DMS153 (cell line): Measurements from ENCODE around the gene TP53RK.
"Not testable (repeated sequence)": the region's sequence is repeated elsewhere in the genome, so short reads cannot be mapped to it uniquely, and the experiment has no call there.

Source experiments
- DNase-seq: peaks from one replicate; lab custom pipeline; 2025; lab: John Stamatoyannopoulos, UW

Gene TP53RK

DNA sequence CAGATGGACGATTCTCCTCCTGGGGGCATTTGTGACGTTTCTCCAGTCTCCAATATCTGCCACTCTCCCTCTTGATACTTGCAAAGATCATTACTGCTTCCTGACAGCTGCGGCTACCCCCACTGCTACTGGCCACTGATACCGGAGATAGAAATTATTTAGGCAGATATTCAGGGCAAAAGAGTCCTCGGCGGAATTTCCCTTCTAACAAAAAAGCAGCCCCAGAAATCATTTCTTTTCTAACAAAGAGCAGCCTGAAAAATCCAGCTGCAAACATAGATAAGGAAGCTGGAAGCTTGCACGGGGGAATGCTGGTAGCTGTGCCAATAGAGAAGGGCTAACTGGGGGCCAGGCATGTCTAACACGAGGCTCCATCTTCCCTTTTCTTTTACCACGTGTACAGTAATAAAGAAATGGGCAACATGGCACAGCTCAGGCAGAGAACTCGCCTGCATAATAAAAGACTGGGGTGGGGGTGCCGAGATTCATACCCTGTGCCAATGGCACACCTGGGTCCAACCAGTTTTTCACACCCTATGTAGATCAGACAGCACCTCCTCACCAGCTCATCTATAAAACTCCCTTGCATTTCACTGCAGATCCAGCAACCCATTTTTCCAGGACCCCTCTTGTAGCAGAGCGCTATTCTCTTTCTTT is 6.1 kb downstream of the TP53RK start:
- no peak for DNase-seq

DNA sequence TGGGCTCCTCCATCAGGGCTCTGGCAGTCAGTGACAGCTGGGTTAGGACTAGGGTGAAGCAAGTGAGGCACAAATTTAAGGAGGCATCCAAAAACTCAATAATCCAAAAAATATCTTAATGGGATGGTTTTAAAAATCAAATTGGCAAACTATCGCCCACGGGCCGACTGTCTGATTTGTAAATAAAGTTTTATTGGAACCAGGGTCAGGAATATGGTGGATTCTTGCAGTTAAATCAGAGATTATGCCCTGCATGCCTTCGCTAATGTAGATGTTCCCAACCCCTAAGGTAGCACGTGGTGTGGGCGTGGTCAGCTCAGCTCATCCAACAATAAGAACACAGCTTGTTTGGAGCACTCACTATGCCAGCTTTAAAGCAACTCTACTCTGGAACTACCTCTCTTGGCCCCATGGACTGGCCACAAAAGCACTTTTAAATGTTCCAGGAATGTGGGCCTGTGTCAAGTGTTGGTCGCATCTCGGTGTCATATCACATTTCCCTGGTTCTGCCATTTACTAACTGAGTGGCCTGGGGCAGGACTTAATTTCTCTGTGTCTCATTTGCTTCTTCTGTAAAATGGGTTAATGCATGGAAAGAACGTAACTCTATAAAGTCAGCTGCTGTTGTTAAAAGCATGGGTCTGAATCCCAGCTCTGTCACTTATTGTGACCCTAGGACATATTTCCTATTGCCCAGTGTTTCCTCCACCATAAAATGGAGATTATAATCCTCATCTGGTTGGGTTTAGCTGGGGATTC is 7.0 kb downstream of the TP53RK start:
- no peak for DNase-seq

DNA sequence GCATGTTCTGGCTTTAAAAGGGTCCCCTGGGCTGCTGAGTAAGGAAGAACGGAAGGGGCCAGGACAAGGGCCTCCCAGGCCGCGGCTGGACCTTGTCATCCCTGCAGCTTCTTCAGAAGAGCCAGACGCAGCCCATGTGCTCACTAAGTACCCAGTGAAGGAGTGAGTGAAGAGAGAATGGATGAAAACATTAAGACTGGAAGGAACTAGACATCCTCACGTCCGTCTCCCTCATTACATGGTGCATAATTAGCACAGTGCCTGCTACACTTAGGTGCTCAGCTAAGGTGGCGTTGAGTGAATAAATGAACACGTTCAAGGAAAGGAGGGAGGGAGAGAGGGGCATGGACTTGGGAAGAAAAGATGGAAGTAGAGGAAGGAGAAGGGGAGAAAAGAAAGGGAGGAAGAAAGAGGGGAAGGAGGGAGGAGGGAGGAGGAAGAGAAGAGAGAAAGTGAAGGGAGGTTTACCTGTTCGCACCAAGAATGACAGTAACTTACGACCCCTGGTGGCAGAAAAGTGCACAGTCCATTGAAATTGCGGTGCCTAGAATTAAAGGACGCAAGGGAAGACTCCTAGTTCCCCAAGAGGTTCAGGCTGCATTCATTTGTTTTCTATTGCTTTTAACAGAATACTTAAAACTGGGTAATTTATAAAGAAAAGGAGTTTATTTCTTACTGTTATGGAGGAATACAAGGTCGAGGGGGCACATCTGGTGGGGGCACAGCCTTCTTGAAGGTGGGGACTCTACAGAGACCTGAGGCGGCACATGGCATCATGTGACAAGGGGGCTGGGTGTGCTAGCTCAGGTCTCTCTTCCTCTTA is 8.0 kb downstream of the TP53RK start:
- no peak for DNase-seq

DNA sequence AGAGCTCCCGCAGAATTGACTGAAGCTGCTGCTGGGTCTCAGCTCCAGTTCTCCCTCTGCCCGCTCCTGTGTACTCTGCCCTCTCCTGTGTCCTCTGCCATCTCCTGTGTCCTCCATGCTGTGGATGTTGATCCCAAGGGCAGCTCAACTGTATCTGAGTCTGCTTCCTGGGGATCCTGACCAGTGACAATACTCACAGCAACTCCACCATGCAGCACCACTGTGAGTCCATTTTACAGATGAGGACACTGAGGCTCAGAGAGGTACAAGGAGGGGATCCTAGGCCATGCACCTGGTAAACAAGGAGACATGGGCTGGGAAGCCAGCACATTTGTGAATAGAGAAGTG is 8.6 kb downstream of the TP53RK start:
- DNase-seq = no peak

DNA sequence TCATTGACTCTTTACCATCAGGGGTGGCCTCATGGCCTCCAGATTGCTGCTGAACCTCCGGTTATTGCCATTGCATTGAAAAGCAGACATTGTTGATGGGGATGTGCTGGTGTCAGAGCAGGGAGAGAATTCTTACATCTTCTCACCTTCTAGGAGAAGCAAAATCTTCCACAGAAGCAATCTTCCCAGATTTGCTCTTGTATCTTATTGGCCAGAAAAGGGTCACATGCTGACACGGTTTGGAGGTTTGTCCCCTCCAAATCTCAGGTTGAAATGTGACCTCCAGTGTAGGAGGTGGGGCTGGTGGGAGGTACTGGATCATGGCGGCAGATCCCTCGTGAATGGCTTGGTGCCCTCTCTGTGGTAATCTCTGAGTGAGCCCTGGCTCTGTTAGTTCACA is 10.7 kb downstream of the TP53RK start:
- no peak for DNase-seq

DNA sequence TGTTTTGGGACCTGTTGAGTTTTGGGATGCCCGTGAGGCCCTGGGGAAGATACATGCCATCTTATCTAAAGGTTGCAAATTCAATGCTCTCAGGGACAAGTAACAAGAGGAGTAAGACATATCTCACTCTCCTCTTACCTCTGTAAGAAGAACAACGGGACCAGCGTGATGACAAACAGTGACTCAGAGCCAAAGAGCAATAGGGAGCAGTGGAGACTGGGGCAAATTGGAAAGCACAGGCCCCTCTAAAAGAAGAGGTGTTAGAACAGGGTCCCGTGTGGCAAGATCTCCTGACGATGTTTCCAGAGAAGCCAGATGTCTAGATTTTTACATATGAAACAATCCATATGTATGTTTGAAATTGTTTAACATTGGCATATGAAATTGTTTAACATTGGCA is 11.6 kb downstream of the TP53RK start:
- no peak for DNase-seq

GRCh38 chr20:46676649-46677316 is 12.5 kb downstream of the TP53RK start:
- not testable (repeated sequence) for DNase-seq

GRCh38 chr20:46674253-46675083 is 14.8 kb downstream of the TP53RK start:
- DNase-seq = no peak

DNA sequence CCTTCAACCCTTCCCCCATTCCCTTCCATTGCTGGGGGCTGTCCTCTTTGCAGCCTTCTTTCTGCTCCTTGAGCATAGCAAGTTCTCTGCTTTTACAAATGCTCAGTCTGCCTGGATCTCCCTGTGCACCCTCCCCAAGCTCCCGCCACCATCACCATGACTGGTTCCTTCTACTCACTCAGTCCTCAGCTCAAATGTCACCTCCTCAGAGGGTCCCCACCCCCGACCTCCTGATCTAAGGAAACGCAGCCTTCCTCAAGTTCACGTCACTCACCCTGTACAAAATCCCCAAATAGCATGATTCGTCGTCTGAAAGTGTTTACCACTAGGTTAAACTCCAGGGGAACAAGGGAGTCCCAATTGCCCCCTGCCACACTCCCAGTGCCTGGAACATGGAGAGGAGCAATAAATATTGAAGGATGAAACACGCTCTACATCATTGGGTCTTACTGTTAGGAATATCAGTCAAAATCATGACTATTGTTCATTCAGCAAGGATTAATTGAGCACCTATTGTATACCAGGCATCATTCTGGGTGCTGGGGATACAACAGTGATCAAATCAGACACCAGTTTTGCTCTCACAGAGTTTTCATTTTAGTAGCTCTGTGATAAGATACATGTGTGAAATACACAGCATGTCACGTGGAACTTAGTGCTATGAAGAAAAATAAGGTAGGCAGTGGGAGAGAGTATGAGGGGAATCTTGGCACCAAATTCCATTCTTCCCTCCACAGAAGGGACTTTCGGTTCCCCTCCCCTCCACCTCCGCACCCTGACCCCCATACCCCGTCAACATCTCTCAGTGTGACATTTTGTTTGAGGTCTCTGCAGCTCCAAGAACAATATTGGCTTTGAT is 15.6 kb downstream of the TP53RK start:
- no peak for DNase-seq

DNA sequence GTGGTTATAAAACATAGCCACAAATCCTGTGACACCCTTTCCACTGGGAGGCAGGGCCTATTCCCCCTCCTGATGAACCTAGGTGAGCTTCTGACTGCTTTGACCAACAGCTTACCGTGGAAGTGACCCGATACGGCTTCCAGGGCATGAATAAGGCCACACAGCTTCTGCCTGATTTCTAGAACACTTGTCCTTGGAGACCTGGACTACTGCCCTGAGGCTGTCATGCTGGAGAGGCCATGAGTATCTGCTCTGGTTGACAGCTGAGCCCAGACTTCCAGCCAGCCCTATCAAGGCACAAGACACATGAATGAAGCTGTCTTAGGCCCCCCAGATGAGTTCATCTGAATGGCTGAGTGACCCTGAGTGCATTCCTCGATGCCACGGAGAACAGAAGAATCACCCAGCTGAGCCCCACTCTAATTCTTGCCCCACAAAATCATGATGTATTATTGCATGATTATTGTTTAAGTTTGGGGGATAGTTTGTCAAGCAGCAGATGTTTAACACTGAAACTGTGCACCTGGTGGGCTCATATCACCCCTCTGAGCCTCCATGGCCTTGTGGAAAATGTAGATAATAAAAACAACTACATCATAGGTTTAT is 16.6 kb downstream of the TP53RK start:
- DNase-seq = no peak

- no peak for DNase-seq
These were observed 17.2 kb downstream of the TP53RK start for GRCh38 chr20:46671866-46672542.

DNA sequence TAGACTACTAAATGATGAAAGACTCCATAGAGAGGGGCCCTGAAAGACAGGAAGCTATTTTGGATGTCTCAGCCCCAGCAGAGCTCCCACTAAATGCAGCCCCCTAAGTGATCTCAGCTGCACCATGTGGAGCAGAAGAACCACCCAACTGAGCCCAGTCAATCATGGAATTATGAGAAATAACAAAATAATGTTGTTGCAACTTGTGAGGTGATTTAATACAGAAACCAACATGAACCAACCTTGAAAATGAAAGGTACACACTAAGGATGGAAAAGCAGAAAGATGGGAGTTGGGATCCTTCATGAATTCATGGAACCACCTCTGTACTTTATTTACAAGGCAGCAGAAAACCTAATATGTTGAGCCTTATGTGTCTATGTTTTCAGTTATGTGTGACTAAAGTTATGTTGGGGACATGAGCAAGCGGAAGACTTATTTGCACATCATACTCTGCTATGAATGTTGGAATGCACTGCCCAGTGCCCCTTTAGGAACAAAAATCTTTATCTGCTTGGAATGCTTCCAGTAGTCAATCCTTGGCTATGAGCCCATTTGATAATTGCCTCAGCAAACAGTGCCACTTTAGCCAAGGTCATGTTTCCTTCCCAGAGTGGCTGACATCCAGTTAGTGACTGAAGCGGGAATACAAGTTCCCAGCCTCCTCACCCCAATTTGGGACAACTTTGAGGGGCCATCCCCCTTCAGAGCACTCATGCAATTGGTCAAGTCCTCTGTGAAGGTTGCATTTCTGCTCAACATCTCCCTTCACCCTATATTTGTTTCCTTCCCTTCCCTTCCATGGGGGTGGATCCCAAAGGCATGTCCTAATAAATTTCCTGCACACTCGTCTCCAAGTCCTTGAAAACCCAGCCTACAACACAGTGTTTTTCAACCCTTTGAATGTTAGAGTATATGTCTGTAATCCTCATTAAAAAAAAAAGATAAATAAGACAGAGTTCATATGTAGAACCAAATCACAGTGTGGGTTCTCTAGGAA is 18.4 kb downstream of the TP53RK start:
- DNase-seq = no peak

DNA sequence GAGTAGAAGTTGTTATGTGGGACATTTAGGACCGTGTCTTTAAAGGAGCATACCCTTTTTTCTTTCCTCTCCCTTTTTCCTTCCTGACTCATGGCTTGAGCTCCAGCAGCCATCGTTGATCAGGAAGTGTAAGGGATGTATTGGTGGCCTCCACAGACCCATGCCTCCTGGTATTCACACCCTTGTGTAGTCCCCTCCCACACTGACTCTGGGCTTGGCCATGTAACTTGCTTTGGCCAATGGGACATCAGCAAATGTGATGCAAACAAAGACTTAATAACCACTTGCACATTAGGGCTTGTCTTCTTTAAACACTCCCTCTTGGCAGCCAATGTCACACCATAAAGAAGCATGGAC is 19.0 kb downstream of the TP53RK start:
- DNase-seq = no peak

DNA sequence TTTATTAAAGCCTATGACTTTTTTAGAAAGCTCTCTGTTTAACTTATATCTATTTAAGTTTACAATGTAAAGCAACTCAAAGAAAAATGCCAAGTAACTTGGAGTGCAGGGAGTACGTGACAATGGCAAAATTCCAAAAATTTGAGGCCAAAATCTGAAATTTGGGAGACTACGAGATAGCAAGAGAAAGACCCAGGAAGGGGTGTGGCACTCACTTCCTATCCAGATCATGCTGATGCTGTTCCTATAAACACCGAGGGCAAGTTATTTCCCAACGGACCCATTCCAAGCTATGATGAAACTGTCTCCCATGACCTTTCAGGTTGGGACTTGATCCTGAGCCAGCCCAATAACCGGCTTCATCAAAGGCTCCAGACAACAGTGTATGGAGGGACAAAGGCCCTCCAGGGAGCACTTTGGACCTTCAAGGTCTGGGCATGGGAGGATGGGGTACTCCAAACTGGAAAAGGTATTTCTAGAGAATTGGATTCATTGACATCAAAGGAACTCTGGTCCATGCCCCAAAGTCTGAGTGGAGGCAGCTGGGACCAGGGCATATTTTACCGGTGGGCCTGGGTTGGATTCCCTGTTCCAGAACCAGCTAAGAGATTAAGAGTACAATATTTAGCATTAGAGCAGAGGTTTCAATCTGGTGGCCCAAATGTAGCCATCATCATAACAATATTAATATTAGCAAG is 22.3 kb downstream of the TP53RK start:
- no peak for DNase-seq

DNA sequence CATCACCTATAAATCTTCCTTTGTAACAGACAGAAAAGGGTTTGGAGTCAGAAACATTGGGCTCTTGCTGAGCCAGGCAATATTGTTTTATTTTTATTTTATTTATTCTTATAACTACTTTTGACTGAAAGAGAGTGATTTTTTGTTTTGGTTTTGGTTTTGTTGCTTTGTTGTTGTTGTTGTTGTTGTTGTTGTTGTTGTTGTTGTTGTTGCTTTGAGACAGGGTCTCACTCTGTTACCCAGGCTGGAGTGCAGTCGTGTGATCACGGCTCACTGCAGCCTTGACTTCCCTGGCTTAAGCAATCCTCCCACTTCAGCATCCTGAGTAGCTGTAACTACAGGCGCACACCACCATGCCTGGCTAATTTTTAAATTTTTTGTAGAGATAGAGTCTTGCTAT is 22.9 kb downstream of the TP53RK start:
- DNase-seq = no peak

GRCh38 chr20:46665602-46666001 is 23.6 kb downstream of the TP53RK start:
- no peak for DNase-seq

GRCh38 chr20:46663531-46663930 is 25.7 kb downstream of the TP53RK start:
- DNase-seq = no peak

DNA sequence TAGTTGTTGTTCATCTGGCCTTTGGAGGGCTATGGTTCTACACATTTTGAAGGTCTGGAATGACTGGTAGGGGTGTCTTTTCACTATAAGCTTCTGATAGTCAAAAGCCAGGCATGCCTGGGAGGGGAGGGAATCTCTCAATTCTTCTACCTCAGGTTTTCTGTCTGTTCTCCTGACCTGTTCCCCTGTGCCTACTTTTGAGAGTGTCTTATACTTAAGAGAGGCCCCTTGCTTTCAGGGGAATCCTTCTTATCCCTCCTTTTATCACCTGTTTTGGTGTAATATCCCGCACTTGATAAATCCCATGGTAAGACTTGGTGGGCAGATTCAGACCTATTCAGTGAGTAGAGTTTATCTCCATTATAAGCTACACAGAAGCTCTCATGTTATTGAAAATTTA is 27.6 kb downstream of the TP53RK start:
- no peak for DNase-seq
